ENCODE measurements around the gene AUNIP.

GRCh38 chr1:25833158-25833557 is 26.1 kb downstream of the AUNIP start:
- TF ChIP-seq GABPA (IDR thresholded peaks at IDR 0.05; ENCODE audit: low read depth) (no peak), YY1 (IDR thresholded peaks at IDR 0.05; ENCODE audit: low read depth) (no peak), CTCF (IDR thresholded peaks at IDR 0.05) (no peak), MAX (IDR thresholded peaks at IDR 0.05; ENCODE audit: low read depth) (no peak), POLR2AphosphoS5 (IDR thresholded peaks at IDR 0.05; ENCODE audit: low read depth, low read length) (no peak), TAF1 (IDR thresholded peaks at IDR 0.05; ENCODE audit: borderline replicate concordance, low read depth, low read length) (no peak), RAD21 (IDR thresholded peaks at IDR 0.05; ENCODE audit: low read length) (no peak), SIN3A (IDR thresholded peaks at IDR 0.05; ENCODE audit: borderline replicate concordance, low read depth, low read length) (no peak), RCOR1 (IDR thresholded peaks at IDR 0.05; ENCODE audit: low read length) (no peak), TEAD4 (IDR thresholded peaks at IDR 0.05; ENCODE audit: borderline replicate concordance, insufficient read depth) (no peak), RXRA (IDR thresholded peaks at IDR 0.05; ENCODE audit: borderline replicate concordance, low read depth) (no peak), ELF1 (IDR thresholded peaks at IDR 0.05) (no peak), EP300 (IDR thresholded peaks at IDR 0.05; ENCODE audit: borderline replicate concordance in 1 of 2, low read depth in 1 of 2, low read length in 1 of 2) (no peak), REST (IDR thresholded peaks at IDR 0.05; ENCODE audit: low read depth, low read length) (no peak)
